Epidermal melanocyte (primary cell): ENCODE data around the gene NOS3.

ENCODE experiments used
- DNase-seq: peaks from one replicate; pipeline ENCODE4 v3.0.0; 2011; ENCODE audit warnings: low spot score; ENCODE audit not compliant: insufficient read length

NOS3 gene

DNA sequence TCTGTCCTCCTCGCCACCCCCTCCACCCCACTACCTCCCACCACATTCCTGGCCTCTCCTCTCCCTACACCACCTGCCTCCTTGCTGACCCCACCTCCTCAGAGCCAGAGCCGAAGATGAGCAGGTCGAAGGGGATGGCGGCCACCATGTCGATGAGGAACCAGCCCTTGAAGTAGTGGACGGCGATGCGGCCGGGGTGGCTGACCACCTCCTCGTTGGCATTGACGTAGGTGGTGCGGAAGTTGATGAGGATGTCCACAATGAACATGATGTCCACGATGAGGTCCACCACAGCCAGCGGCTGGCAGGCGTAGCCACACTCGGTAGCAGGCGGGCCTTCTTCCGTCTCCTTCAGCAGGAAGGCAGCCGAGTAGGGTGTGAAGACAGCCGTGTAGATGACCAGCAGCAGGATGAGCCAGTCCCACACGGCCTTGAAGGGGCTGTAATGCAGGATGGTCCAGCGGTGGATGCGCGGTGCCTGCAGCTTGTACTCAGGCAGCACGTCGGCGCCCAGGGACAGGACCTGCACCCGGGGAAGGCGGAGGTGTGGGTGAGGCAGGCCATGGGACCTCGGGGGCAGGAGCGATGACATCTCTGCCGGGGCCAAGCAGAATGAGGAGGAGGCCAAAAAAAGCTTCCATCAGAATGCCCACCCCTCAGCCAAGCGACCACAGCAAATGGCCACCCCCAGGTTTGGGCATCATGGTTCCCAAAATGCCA is 38.3 kb upstream of the NOS3 start:
- DNase-seq, result no peak

GRCh38 chr7:150953061-150953997 is 37.5 kb upstream of the NOS3 start:
- no peak for DNase-seq

DNA sequence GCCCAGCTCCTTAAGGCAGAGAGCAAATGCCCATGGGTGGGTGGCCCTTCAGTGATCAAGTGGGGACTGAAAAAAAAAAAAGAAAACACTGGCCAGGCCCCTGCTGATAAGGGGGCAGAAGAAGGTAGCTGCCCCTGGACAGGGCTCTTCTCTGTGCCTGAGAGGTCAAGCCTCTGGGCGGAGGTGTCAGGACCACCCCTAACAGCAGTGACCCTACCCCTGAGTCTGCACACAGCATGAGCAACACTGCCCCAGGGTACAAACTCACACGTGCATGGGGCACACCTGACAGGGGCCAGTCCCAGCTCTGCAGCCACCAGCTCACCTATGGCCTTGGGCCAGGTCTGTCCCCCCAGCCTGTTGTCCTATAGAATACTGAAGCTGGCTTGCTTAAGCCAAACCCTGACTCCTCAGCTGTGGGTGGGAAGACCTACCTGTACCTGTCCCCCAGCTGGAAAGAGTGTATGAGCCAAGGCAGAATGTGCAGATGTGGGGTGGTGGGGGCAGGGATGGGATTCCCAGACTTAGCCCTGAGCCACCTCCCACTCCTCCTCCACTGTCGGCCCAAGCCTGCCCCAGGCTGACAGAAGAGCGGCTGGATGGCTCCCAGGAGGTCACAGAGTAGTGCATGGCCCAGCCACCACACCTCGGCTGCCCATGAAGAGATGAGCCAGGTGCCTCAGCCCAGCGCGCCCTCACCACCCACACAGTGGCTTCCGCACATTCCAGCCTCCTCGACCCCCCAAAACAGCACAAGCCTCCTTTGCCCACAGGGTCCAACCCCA is 36.4 kb upstream of the NOS3 start:
- DNase-seq, result no peak

DNA sequence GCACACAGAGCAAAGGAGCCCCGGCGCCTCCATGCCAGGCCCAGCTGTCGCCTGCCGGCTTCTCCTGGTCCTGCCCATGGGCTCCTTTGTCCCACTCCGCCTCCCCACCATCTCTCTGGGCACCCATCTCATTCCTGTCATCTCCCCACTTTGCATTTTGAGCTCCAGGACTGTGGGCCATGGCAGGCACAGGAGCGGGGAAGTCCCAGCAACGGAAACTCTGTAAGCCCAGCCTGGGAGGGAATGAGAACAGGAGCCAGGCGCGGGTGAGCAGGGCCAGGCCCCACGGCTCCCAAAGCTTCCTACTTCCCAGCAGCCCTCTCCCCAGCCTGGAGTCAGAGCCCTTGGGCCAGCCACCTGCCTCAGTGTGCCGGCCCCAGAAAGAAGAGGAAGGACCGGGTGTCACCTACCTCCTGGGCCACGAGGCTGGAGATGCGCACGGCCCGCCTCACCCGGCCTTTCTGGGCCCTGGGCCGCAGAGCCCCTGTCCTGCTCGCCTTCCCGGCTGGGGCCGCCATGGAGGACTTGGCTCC is 35.8 kb upstream of the NOS3 start:
- DNase-seq, result no peak

GRCh38 chr7:150955519-150956394 is 35.1 kb upstream of the NOS3 start:
- no peak for DNase-seq

- no peak for DNase-seq
Observed at GRCh38 chr7:150956395-150957132, 34.3 kb upstream of the NOS3 start.

DNA sequence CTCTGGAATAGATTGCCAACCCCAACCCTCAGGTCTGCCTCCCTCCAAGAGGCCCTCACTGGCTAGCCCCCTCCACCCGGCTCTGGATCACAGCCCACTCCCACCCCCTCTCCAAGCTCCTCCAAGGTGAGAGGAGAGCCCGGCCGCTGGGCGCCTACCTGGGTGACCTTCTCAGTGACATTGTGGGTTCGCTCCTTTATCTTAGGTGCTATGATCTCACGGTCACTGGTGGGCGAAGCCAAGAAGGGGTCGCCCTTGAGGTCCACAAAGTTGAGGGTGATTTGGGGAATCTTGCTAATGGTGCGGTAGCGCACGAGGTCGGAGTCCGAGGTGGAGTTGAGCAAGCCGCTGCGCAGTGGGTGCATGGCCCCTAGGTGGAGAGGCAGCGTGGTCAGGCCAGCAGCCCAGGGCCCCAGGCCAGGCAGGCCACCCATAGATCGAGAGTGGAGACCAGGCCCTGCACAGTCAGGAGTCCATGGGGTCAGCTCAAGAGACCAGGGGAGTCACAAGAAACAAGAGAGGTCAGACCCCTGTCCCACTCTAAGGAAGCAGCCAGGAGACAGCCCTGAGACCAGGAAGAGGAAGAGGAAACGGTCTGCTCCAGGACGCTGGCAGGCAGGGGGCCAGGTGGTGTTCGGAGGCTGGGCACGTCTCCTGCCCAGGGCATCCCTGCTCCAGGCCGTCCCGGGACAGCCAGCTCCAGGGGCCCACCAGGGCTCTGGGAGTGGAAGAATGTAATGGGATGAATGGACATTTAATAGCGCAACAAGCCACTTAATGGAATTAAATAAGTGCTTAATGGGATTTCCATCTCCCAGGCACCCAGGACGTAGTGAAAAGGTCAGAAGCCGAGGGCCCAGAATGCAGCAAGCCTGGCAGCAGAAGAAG is 33.4 kb upstream of the NOS3 start:
- DNase-seq, result no peak

DNA sequence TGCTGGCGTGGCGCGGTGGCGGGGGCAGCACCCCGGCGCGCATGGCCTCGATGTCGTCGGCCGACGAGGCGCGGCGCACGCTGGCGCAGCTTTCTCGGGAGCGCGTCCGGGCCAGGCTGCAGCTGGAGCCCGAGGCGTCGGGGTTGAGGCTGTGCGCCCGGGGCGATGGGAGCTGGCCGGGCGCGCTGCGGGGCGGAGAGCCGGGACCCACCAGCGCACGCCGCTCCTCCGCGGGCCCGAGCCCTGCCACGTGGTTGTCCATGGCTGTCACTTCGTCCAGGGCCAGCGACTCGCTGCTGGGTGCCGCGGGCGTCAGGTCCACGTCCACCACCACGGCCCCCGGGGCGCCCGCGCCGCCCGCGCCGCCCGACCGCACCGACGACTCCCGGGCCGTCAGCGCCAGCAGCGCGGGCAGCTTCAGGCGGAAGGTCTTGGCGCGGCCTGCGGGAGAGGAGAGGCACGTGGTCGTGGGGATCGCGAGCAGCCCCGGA is 32.7 kb upstream of the NOS3 start:
- no peak for DNase-seq

GRCh38 chr7:150958597-150958996 is 32.2 kb upstream of the NOS3 start:
- no peak for DNase-seq

DNA sequence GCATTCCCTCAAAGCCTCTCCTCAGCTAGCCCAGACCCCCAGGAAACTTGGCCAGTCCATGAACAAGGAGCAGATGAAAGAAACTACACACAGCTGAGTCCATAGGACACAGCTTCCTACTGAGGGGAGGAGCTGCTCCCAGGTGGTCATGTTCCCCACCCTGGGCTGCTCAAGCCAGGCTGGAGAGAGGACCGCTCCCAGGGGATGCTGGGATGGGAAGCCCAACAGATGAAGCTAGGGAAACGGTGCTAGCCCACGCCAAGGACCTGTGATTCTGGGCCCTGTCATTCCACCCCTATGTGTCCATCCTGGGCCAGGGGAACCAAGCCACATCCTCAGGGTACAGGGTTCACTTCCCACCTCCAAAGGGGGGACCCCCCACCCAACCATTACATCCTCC is 31.7 kb upstream of the NOS3 start:
- no peak for DNase-seq

- DNase-seq, result no peak
Observed at GRCh38 chr7:150959739-150960734, 30.8 kb upstream of the NOS3 start.

- DNase-seq, result no peak
Observed at GRCh38 chr7:150961510-150962289, 29.1 kb upstream of the NOS3 start.

GRCh38 chr7:150962290-150962552 is 28.6 kb upstream of the NOS3 start:
- no peak for DNase-seq

- peak; percentile 86 for DNase-seq
Observed at GRCh38 chr7:150962553-150963399, 28.0 kb upstream of the NOS3 start.

DNA sequence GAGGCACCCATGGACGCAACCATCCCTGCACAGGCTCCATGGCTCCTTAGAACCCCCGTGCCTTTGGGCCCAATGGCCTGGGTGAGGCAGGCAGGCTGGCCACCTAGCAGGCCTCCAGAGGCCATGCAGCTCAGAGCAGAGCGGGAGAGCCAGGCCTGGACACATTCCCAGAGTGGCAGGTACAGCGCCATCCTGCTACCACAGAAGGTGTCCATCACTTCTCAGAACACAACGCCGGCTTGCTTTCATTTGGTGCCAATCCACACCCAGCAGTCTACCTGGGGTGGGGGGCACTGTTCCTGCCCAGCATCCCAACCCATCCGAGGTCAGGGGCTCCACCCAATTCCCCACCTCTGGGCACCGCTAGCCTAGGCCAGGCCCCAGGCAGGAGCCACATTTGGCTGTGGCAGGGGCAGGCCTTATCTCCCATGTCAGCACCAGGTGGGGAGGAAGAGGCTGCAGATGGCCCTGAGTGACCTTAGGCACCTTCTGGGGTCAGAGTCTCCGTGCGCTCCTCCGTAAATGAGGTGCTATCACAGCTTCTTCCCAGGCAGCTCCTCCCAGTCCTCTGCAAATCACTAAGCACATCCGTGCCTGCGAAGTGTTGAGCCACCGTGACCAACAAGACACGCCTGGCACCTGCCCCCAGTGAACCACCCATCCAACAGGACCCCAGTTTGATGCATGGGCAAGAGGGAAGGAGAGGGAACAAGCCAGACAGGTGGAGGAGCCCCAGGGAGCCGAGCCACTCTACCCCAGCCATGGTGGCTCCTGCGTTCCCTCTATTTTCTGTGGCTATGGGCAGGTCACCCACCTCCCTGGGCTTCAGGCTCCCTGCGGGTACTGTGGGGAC is 26.9 kb upstream of the NOS3 start:
- DNase-seq, result no peak
